NCI-H146 (cell line): Measurements from ENCODE around the gene ZNF248.
A peak's percentile ranks its signal among the peaks of the same experiment; 100 is the strongest.
"Not testable (repeated sequence)": the region's sequence is repeated elsewhere in the genome, so short reads cannot be mapped to it uniquely, and the experiment has no call there.

Experiments
- DNase-seq: peaks from one replicate; lab custom pipeline; 2025; lab: John Stamatoyannopoulos, UW

The ZNF248 gene

DNA sequence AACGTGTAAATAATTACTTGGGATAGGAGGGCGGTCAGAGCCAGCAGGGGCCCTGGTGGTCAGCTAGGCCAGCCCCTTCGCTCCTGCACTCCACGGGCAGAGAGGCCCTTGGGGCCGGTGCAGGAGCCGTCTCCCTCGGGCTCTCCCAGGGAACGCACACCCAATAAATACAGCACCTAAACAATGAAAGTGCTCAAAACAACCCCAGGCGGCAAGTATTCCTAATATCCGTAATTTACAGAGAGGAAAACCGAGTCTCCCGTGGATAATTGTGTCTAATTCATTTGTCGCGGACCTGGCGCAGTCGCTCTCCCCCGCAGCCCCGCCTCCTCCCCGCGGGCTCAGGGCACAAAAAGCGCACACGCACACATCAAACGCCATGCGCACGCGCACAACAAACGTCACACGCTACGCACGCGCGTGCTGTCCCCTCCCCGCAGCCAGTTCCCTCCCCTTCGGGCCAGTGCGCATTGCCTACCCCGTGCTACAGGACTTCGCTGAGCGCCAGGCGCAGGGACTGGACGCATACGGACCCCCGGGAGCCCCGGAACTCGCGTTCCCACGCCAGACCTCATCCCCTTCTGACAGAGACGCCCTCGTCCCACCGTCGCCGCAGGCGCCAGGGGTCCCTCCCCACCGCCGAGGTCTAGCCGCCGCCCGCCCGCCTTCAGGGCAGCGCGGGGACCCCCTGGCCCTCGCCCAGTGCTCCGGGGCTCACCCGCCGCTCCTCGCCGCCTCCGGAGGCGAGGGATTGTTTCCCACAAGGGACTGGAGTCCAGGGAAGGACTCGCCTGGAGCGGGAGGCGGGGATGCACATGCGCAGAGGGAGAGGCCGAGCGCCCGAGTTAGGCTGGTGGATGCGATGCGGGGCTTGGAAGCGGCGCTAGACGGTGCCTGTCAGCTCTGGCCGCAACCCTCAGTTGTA, at the start of gene ZNF248:
Gene ZNF248 (minus strand): TSS at position 324 of the 925 bp plus-strand sequence. CDS start 1,300 bp downstream, outside the sequence.
- DNase-seq, result peak; percentile 98

DNA sequence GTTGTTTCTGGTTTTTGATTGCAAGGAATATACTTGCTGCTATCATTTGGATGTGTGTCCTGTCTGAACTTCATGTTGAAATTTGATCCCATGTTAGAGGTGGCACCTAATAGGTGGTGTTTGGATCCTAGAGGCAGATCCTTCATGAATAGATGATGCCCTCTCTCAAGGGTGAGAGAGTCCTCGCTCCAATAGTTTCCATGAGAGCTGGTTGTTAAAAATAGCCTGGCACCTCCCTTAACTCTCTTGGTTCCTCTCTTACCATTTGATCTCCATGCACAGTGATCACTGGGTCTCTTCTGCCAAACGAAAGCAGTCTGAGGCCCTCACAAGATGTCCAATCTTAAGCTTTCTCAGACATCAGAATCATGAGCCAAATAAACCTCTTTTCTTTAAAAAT, 49.0 kb upstream of the ZNF248 start:
- DNase-seq, result no peak

DNA sequence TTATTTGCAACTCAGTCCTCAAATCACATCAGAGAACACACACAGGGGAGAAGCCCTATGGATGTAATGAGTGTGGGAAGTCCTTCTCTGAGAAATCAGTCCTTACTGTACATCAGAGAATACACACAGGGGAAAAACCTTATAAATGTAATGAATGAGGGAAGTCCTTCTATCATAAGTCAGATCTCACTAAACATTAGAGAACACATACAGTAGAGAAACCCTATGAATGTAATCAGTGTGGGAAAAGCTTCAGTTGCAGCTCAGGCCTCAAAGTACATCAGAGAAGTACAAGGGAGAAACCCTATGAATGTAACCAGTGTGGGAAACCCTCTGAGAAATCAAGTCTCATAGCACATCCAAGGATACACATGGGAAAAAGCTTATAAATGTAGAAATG, 39.0 kb upstream of the ZNF248 start:
- no peak for DNase-seq

DNA sequence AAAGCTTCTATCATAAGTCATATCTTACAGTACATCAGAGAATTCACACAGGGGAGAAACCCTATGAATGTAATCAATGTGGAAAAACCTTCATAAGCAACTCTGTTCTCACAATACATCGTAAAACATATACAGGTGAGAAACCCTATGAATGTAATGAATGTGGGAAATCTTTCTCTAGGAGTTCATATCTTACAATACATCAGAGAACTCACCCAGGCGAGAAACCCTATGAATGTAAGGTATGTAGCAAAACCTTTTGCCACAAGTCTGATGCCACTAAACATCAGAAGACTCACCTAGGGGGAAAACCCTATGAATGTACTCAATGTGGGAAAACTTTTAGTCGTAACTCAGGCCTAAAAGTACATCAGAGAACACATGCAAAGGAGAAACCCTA, 38.3 kb upstream of the ZNF248 start:
- no peak for DNase-seq

DNA sequence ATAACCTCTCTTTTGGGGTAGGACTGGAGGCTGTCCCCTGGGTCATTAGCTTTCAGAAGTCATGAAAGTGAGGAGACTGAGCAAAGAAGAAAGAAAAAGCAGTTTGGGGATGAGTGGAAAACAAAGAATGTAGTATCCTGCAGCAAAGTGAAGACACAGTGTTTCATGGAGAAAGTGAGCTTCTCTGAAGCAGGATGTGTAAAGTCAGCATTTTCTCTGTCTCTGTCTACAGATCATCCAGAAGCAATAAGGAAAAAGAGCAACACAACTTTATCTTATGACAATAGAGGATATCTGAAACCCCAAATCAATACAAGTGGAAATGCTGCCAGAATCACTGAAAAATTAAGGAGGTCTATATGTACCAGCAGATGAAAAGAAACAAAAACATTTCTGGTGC, 28.4 kb upstream of the ZNF248 start:
- DNase-seq, result no peak

DNA sequence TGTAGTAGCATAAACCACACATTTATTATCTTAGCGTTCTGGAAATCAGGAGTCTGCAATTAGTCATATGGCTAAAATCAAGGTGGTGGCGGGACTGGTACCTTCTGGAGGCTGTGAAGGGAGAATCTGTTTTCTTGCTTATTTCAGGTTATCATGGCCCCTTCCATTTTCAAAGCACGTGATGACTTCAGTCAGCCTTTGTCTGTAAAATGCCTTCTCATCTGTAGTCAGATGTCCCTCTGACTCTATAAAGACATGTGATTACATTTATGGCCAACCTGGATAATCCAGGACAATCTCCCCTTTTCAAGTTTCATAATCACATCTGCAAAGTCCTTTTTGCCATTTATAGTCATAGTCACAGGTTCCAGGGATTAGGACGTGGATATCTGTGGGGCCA, 15.5 kb upstream of the ZNF248 start:
- DNase-seq, result no peak

DNA sequence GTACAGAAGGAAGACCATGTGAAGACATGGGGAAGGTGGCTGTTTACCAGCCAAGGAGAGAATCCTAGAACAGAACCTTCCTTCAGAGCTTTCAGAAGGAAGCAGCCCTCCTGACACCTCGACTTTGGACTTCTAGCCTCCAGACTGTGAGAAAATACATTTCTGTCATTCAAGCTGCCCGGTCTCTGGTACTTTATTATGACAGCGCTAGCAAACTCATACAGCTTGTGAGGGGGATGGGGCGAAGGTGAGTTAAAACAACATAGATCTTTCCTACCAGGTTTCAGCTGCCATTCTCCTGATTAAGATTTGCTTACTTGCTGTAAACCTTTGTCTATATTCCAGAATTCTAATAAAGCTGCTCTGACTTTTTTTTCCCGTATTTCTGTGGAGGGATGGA, 14.9 kb upstream of the ZNF248 start:
- no peak for DNase-seq

DNA sequence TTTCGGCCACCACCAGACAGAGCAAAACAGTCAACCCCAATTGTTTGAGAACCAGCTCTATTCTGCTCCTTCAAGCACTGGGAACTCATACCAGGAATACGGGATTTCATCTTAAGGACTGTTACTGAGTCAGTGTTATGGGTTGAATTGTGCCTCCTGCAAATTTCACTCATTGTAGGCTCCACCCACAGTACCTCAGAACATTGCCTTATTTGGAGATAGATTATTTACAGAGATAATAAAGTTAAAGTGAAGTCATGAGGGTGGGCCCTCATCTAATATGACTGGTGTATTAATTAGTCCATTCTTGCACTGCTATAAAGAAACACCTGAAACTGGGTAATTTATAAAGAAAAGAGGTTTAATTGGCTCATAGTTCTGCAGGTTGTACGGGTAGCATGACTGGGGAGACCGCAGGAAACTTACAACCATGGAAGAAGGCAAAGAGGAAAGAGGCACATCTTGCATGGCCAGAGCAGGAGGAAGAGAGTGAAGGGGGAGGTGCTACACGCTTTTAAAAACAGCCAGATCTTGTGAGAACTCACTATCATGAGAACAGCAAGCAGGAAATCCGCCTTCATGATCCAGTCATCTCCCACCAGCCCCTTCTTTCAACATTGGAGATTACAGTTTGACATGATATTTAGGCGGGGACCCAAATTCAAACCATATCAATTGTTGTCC, 14.3 kb upstream of the ZNF248 start:
- no peak for DNase-seq

DNA sequence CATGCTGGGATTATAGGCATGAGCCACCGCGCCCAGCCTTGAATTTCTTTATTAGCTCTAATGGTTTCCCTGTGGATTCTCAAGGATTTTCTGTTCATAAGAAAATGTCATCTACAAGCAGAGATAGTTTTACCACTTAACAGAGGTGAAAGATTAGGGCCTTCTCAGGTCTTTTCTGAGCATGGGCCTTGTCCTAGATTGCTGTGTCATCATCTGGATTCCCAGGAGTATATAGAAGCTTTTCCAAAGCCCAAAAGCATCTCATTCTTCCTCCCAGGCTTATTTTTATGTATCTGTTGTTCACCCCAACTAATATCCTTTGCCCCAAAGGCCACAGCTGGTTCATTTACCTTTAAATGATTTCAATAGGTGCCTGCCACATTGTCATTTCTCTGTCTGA, 13.7 kb upstream of the ZNF248 start:
- DNase-seq, result no peak

DNA sequence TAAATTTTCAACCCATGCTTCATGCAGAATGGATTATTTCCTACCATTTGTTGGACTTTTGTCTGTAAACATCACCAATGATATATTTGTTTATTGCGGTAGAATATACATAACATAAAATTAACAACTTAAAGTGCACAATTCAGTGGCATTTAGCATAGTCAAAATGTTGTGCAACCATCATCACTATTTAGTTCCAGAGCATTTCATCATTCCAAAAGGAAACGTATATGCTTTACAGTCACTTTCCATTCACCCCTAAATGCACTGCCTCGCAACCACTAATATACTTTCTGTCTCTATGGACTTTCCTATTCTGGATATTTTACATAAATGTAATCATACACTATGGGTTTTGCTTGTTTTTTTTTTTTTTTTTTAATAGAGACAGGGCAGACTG, 11.4 kb upstream of the ZNF248 start:
- no peak for DNase-seq

DNA sequence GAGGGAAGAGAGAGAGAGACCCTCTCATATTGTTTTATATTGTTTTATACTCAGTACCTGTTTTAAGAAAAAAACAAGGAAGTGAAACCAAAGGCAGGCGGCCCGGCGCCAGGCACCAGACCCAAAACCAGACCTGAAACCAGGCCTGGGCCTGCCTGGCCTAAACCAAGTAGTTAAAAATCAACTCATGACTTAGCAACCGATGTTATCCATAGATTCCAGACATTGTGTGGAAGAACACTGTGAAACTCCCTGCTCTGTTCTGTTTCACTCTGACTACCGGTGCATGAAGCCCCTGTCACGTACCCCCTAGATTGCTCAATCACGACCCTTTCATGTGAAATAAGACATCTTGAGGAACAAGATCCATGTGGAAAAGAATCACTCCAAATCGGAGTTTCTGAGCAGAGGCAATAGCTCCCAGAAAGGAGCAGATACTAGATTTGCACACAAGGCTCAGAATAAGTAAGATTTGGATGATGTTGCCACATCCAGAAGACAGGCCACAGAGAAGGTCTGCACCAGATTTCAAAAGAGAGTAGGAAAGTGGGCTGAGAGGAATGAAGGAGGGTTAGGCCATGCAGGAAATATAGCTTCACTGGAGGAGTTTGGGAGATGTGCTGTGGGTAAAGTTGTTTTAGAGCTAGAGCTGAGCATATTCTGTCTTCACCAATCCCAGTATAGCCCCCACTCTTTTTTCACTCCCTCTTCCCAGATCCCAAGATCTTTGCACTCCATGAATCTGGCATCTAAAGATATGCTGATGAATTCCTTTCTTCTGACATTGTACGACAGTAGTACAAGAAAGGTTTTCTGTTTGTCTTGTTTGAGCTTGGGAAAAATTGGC, 8.8 kb upstream of the ZNF248 start:
- DNase-seq, result no peak

DNA sequence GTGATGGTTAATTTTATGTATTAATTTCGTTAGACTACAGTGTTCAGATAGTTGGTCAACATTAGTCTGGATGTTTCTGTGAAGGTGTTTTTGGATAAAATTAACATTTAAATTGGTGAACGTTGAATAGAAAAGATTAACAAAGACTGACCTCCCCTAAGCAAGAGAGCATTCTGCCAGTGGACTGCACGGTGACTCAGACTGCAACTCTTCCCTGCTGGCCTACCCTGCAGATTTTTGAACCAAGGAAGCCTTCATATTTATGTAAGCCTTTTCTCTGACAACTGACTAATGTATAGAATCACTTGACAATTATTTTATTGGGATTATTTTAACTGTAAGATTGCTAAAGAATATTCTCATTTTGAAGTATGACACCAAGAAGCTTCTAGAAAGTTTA, 7.9 kb upstream of the ZNF248 start:
- no peak for DNase-seq

DNA sequence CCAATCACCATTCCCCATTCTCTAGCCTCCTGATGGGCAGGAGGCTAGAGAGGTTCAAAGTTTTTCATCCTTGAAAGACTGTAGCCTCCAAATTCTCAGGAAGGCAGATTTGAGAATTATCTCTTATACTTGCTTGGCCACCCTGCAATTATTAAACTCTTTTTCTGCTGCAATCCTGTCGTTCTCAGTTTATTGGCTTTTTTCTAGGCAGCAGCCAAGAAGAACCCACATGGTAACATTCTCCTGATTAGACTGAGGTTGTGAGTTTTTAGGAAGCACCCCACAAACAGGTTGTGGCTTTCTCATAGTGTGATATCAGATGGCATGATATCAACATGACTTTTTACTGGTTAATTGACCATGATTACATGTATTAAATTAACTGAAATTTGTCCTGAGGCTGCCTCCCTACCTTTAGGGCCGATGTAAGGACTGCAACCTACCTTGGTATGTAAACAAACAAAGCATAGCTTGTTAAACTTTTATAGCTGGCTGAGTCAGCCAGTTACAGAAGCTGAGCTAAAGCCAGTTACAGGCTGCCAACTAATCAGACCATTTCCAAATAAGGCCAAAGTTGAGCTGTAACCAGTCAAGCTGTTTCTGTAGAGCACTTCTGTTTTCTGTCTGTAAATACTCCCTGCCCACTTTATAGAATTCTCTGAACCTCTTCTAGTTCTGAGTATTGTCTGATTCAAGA, 3.2 kb upstream of the ZNF248 start:
- DNase-seq, result no peak

DNA sequence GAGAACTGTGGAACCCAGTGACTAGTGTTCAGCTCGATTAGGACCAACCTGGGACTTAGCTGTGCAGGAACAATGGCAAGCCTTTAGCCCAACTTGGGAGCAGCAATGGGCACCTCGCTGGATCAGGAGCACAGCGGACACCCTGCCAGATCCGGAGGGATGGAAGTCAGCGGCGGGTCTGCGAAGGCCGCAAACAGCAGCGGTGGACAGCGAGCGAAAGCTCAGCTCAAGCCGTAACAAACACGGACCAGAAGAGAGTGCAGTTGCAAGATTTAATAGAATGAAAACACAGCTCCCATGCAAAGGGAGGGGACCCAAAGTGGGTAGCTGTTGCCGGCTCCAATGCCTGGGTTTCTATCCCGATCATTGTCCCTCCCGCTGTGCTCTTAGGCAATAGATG, 1.9 kb upstream of the ZNF248 start:
- not testable (repeated sequence) for DNase-seq

DNA sequence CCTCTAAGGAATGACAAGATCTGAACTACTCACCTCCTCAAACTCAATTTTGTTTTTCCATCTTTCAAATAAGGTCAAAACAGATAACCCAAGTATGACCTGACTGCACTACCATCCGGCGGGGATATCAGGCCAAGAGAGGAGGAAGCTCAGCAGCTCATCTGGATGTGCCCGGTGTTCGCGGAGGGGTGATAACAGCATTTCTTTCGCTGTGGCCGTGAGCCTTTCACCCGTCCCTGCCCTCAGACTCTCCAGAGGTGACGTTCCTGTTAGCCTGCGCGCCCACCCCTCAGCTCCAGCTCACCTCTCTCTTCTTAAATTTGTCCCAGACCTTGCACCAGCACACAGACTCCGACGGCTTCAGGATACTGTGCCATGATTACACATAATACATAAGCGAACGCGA, 526 bp downstream of the ZNF248 start:
- DNase-seq, result peak; percentile 63

DNA sequence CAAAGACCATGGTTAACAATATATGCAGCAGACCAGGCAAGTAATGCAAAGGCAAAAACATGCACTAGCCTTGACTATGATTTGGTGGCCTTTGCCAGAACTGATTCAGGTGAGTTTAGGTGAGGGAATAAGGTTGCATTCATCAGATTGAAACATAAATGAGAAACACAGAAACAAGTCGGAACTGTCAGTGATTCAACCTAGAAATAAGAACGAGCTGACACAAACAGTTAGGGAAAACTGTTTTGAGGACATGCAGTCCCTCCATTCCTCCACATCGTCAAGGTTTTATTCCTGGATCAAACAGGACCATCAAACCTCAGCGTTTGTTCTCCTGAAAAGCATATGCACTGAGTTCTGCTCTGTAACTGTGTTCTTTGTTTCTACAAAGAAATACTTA, 1.8 kb downstream of the ZNF248 start:
- DNase-seq, result no peak

DNA sequence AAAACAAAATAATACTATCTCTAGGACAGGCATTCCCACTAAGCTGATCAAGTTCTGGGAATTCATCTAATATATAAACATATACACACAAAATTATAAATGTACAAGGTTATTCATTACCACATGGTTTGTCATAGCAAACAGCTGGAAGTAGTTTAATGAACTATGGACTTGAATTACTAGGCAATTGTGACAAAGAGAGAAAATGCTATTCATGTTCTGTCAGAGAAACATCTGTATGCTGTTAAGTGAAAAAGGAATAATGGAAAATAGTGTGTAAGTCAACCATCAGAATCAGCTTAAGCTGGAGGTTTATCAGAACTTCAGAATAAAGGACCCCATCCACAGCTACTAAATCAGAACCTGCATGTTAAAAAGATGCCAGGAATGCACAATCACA, 2.8 kb downstream of the ZNF248 start:
- no peak for DNase-seq

DNA sequence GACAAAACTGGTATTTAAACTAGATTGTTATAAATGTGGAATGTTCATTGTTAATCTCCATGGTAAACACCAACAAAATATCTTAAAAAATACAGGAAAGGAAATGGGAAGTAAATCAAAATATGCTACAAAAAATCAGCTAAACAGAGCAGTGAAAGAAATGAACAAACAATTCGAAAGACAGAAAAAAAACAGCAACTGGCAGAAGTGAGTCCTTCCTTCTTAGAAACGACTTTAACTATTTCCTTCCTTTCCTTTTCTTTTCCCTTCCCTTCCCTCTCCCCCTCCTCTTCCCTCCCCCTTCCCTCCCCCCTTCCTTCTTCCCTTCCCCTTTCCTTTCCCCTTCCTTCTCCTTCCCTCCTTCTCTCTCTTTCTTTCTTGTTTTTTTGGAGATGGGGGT, 12.8 kb downstream of the ZNF248 start:
- DNase-seq, result no peak

DNA sequence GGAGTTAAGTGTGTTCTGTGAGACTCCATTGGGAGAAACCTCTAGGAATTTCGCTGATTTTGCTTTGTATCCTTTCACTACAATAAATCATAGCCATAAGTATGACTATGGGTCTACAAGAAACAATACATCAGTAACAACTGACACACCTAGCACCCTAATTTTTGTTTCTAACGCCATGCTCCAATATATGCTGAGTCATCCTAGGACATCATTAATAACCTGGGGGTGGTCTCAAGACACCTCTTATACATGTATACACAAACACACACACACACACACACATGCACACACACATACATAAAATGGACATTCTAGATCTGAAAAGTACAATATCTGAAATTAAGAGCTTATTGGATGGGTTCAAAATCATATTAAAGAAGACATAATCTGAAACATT, 18.2 kb downstream of the ZNF248 start:
- no peak for DNase-seq

DNA sequence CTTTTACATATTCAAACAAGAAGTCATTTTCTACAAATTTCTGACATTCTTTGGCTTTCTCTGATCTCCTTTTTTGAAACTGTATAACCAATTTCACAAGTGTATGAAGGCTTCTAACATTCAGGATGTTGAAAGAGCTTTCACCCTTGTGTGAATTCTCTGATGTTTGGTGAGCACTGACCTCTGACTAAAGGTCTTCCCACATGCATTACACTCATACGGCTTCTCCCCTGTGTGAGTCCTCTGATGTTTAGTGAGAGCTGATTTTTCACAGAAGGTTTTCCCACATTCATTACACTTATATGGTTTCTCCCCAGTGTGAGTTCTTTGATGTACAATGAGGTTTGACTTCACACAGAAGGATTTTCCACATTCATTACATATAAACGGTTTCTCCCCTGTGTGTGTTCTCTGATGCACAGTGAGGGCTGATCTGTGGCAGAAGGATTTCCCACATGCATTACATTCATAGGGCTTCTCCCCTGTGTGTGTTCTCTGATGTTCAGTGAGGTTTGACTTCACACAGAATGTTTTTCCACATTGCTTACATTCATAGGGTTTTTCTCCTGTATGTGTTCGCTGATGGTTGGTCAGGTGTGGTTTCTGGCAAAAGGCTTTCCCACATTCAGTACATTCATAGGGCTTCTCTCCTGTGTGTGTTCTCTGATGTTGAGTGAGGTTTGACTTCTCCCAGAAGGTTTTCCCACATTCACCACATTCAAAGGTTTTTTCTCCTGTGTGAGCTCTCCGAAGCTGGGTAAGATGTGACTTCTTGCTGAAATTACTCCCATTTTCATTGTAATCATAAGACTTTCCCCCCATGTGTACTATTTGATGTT, 25.7 kb downstream of the ZNF248 start:
- DNase-seq, result no peak

DNA sequence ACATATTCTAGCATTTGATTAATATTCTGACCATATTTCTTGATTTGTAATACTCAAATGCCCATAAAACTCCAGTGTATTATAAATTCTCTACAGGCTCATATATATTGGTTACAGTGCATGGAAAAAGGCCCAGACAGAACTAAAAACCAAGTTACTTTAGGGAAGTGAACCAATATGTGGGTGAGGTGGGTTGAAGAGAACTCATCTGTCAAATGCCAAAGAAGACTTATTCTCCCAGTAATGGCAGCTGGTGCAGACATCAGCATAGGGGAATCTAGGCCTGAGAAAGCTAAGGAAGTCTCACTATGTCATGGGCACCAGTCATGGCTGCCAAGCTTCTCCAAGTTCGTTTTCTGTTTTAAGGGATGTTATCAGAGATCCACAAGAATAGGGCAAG, 30.6 kb downstream of the ZNF248 start:
- no peak for DNase-seq
